Adrenal gland (tissue), 12 donors: ENCODE measurements around the gene PTCHD1. TPM values are rescaled to one million over a fixed set of nuclear protein-coding genes. Genes with fewer than 3 reads are reported as not detected.

Source experiments
- DNase-seq, 7 donors: peaks; one replicate each; pipeline ENCODE4 v3.0.0-alpha.2; 2019 to 2020
- H3K27ac ChIP-seq, 5 donors: fragments of 200-600 bp; sonication (generic) in 4 of 5; 1 replicate in 3 of 5; 2 replicates in 2 of 5; pipeline versions ENCODE4 v1.5.1 to v1.8.0; 2016 to 2020; ENCODE audit warnings: mild to moderate bottlenecking in 1 of 5
- H3K27me3 ChIP-seq: fragments of 200-600 bp; 2 replicates; pipeline ENCODE4 v1.8.0; 2021
- H3K36me3 ChIP-seq, 2 donors: fragments of 200-600 bp; replicated peaks in 1 of 2; 1 replicate in 1 of 2; 2 replicates in 1 of 2; pipeline versions ENCODE4 v1.5.1 to v1.8.0; 2018 to 2022
- H3K4me1 ChIP-seq, 2 donors: fragments of 200-600 bp; replicated peaks in 1 of 2; 1 replicate in 1 of 2; 2 replicates in 1 of 2; pipeline versions ENCODE4 v1.5.1 to v1.8.0; 2018 to 2021
- H3K4me3 ChIP-seq, 4 donors: fragments of 200-600 bp; sonication (generic) in 3 of 4; one replicate each; pipeline ENCODE4 v1.5.1; 2016 to 2018
- H3K9me3 ChIP-seq, 3 donors: fragments of 200-600 bp; sonication (generic) in 1 of 3; replicated peaks in 1 of 3; 1 replicate in 2 of 3; 2 replicates in 1 of 3; pipeline versions ENCODE4 v1.5.1 to v1.8.0; 2016 to 2021
- POLR2A ChIP-seq, 2 donors: fragments of 450-650 bp; IDR thresholded peaks; one replicate each; pipeline ENCODE4 v1.6.1; 2017; ENCODE audit warnings: antibody characterized with exemption in 2 of 2, mild to moderate bottlenecking in 2 of 2, moderate library complexity in 1 of 2
- WGBS, 4 donors: extraction: QIAGEN DNeasy Blood & Tissue Kit in 2 of 4; methylation state at CpG; one replicate each; pipeline versions ENCODE4 v1.1.5 to v1.1.7; 2013 to 2017; 5-methylcytosine and 5-hydroxymethylcytosine counted together
- intact Hi-C, 2 donors: fragments of 100-400 bp; cut with DNase I; formaldehyde crosslinking; loops; one replicate each; pipeline versions ENCODE4 v1.14.1 to v1.15.0; 2022 to 2023
- polyA plus RNA-seq, 3 donors: library from polyadenylated mRNA; stranded (reverse); fragments of 200-250 nt in 2 of 3; fragments of 350-450 nt in 1 of 3; fragmentation: Illumina TruSeq in 1 of 3; extraction: RNeasy Lipid Tissue Mini Kit (QIAGEN cat#74804) in 1 of 3; gene quantifications; one replicate each; pipeline ENCODE4 v1.2.3, GENCODE V29; 2013 to 2014
- total RNA-seq, 9 donors: library from RNA; depleted of rRNA in 4 of 9; stranded (reverse); fragments of >200 nt in 4 of 9; fragments of 120-200 nt in 1 of 9; fragmentation: NEBNext Ultra II Directional in 1 of 9; extraction: Animal tissue kit (Norgen Biotek cat#: 25700) in 1 of 9; gene quantifications; one replicate each; pipeline versions ENCODE4 v1.1.0 to v1.2.4, GENCODE V29; 2013 to 2023
- TF ChIP-seq, protein P1 (sequence below), 6 experiments: fragments of 450-650 bp in 4 of 6; fragments of 200-600 bp in 2 of 6; sonication (generic) in 1 of 6; IDR thresholded peaks; 1 replicate in 5 of 6; 2 replicates in 1 of 6; pipeline versions ENCODE4 v1.5.1 to v1.8.0; 2016 to 2021; ENCODE audit warnings: antibody characterized with exemption in 6 of 6, mild to moderate bottlenecking in 2 of 6, moderate library complexity in 1 of 6
- donor health status: healthy with polysubstance abuse.
- donor health status: Bipolar disorder and iron deficiency.
- donor health status: DM: yes; HTN: yes; CAD: no.
- donor health status: DM: no; HTN: no; CAD: no.
- donor health status: DM: no; HTN: no; CAD: no.
- donor health status: DM: yes; HTN: yes; CAD: no.

Gene PTCHD1
- total and polyA plus RNA-seq, 12 donors: 0.07 to 1.7 (median 0.11) TPM; not detected in 5

DNA sequence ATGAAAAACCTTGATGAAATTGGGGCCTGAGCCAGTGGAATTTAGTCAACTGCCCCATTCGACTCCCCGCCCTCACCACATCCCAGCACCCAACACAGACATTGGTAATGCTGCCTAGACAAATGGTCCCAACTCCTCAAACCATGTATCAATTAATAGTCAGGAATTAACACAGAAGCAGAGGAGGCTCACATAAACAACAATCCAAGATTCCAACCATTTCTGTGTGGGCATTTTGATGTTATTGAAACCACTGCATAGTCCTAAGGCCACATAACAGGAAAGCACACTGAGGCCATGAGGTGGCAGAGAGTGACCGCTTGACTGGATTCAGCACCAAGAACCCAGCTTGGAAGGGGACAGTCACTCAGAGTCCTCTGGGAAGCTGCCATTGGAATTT is 22.5 kb upstream of the PTCHD1 start:
- WGBS, 4 donors: 70 to 88% (median 82%) methylated on average over 2 to 3 of the region's 3 CpGs
- H3K27me3 ChIP-seq: peaks cover 6% of the 10 kb centered on the region
- no peak overlapping the region for H3K4me3 ChIP-seq
- intact Hi-C loops: no loop called here
- TF ChIP-seq, protein P1, sequence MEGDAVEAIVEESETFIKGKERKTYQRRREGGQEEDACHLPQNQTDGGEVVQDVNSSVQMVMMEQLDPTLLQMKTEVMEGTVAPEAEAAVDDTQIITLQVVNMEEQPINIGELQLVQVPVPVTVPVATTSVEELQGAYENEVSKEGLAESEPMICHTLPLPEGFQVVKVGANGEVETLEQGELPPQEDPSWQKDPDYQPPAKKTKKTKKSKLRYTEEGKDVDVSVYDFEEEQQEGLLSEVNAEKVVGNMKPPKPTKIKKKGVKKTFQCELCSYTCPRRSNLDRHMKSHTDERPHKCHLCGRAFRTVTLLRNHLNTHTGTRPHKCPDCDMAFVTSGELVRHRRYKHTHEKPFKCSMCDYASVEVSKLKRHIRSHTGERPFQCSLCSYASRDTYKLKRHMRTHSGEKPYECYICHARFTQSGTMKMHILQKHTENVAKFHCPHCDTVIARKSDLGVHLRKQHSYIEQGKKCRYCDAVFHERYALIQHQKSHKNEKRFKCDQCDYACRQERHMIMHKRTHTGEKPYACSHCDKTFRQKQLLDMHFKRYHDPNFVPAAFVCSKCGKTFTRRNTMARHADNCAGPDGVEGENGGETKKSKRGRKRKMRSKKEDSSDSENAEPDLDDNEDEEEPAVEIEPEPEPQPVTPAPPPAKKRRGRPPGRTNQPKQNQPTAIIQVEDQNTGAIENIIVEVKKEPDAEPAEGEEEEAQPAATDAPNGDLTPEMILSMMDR (IDR thresholded peaks at IDR 0.05): no peak
- no peak for TF ChIP-seq POLR2A (IDR thresholded peaks at IDR 0.05)
- no peak overlapping the region for H3K27ac ChIP-seq
- H3K36me3 ChIP-seq: no peaks in the 10 kb centered on the region
- DNase-seq: no peak
- H3K4me1 ChIP-seq: no peaks in the 10 kb centered on the region
- H3K9me3 ChIP-seq: no peaks in the 10 kb centered on the region

DNA sequence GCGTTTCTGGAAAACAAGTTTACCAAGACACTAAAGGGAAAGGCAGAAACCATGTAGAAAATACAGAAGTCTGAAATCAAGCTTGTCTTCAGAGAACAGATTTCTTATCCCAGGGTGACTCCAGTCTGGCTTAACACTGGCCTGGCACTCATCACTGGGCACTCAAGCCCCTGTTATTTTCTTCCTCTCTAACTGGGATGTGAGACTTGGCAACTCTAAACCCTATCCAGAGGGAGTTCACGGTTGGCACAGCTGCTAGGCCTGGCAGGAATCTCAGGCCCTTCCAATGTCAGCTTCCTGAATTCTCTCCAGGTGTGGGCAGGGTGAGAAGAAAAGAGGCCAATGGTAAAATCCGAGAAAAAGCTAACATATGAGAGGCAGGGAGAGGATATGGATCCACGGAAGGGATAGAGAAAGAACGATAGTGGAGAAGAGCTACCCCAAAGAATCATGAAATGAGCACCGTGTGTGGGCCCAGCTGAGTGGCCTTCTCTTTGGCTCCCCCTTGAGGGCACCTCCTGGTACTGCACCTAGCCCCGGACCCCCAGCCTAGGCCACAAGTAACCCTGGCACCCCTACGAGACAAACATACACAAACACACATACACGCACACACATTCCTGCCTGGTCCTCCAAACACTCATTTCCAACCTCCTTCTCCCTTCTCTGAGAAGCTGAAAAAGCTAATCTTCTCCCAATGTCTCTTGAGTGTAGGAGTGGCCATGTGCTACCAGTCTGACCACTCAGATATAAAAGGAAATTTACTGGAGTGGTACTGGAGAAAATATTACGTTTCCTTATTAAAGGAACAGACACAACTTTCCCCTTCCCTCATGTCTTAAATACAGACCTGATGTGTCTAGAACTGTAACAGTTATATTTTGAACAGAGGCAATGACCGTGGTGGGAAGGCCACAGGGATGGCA is 16.6 kb upstream of the PTCHD1 start:
- TF ChIP-seq, protein P1 (IDR thresholded peaks at IDR 0.05): peak; percentile 29 to 62 (median 46)
- no peak for TF ChIP-seq POLR2A (IDR thresholded peaks at IDR 0.05)
- Histone ChIP-seq H3K9me3 (no peaks in the 10 kb centered on the region), H3K4me3 (no peak overlapping the region), H3K4me1 (no peaks in the 10 kb centered on the region), H3K27me3 (no peaks in the 10 kb centered on the region), H3K36me3 (no peaks in the 10 kb centered on the region), H3K27ac (no peak overlapping the region)
- peak in 3 of 7 donors; percentile 10 to 35 (median 22) for DNase-seq
- intact Hi-C loops: no loop called here
- WGBS, 4 donors: 45 to 59% (median 48%) methylated on average over 11 of the region's 11 CpGs

DNA sequence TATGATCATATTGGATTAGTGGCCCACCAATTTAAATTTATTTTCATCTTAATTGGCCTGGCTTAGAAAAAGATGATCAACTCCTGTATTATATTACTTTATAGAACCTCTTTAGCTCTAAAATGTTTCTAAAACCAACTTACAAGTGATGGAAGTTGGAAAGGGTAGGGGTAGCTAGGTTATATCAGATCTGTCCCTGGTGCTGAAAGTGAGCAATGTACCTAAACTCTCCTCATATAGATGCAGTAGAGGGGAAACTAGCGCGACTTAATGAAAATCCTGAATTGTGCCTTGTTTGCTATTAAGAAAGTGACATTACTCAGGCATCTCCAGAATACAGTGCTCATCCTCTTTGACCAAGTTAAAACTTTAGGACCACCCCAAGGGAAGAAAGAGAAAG is 7.5 kb upstream of the PTCHD1 start:
- intact Hi-C loops: no loop called here
- no peaks in the 10 kb centered on the region for H3K36me3 ChIP-seq

DNA sequence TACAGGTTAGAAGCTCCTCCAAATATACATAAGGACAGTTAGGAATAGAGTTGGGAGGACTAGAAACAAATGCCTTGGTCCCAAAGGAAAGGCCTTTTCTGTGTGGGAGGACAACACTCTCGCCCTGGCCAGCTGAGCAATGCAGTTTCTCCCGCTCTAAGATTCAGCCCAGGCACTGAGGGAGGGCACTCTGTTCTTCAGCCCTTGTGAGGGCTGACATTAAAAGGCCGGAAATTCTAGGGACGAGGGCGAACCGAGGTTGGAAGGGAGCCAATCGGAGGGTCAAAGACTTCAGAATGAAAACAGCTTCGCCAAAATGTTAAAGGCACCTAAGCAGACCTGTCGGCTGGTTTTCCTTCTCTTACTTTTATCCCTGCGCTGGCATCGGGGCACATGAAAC is 2.9 kb upstream of the PTCHD1 start:
- Histone ChIP-seq H3K27ac (no peak overlapping the region), H3K4me1 (no peaks in the 10 kb centered on the region), H3K4me3 (no peak overlapping the region), H3K36me3 (no peaks in the 10 kb centered on the region), H3K27me3 (peaks cover 42% of the 10 kb centered on the region), H3K9me3 (no peaks in the 10 kb centered on the region)
- WGBS, 4 donors: 9 to 47% (median 32%) methylated on average over 2 to 11 of the region's 11 CpGs
- intact Hi-C loops: no loop called here
- no peak for TF ChIP-seq POLR2A (IDR thresholded peaks at IDR 0.05)
- TF ChIP-seq, protein P1 (IDR thresholded peaks at IDR 0.05): no peak
- no peak for DNase-seq

More for the DNA sequence above, 7.5 kb upstream of the PTCHD1 start:
- Histone ChIP-seq H3K4me3 (no peak overlapping the region), H3K4me1 (no peaks in the 10 kb centered on the region), H3K9me3 (no peaks in the 10 kb centered on the region), H3K27ac (no peak overlapping the region), H3K27me3 (peaks cover 5% of the 10 kb centered on the region)
- TF ChIP-seq, protein P1 (IDR thresholded peaks at IDR 0.05): no peak
- TF ChIP-seq POLR2A (IDR thresholded peaks at IDR 0.05): no peak
- no peak for DNase-seq
- WGBS, 4 donors: 44 to 71% (median 59%) methylated on average over 2 of the region's 2 CpGs
